RWPE2 (cell line): ENCODE data around the gene MAGOHB.
"Not testable (repeated sequence)": the region's sequence is repeated elsewhere in the genome, so short reads cannot be mapped to it uniquely, and the experiment has no call there.

Experiments
- ATAC-seq: fragments of 200-7000 bp; cut with Tn5 transposase; 3 replicates; pipeline ENCODE4 v1.9.1; 2021; ENCODE audit warnings: low read depth
- DNase-seq: peaks from one replicate; pipeline ENCODE4 v3.0.0-alpha.2; 2020; ENCODE audit warnings: low spot score
- H3K27ac ChIP-seq: fragments of 450-650 bp; 2 replicates; pipeline ENCODE4 v1.5.1; 2017; ENCODE audit warnings: mild to moderate bottlenecking; ENCODE audit not compliant: poor library complexity, severe bottlenecking
- H3K27me3 ChIP-seq: fragments of 250-450 bp; sonication (Bioruptor Pico); 2 replicates; pipeline ENCODE4 v1.5.1; 2021; ENCODE audit warnings: mild to moderate bottlenecking, moderate library complexity; ENCODE audit not compliant: insufficient read depth, poor library complexity, severe bottlenecking
- H3K36me3 ChIP-seq: fragments of 250-450 bp; sonication (Bioruptor Pico); 2 replicates; pipeline ENCODE4 v1.5.1; 2020; ENCODE audit warnings: low read depth, mild to moderate bottlenecking, moderate library complexity
- H3K4me1 ChIP-seq: fragments of 250-450 bp; sonication (Bioruptor Pico); 2 replicates; pipeline ENCODE4 v1.5.1; 2021; ENCODE audit warnings: mild to moderate bottlenecking, moderate library complexity; ENCODE audit not compliant: insufficient read depth, poor library complexity, severe bottlenecking
- H3K4me3 ChIP-seq: fragments of 250-450 bp; sonication (Bioruptor Pico); 2 replicates; pipeline ENCODE4 v1.5.1; 2021; ENCODE audit warnings: mild to moderate bottlenecking, moderate library complexity; ENCODE audit not compliant: severe bottlenecking
- H3K9me3 ChIP-seq: fragments of 250-450 bp; sonication (Bioruptor Pico); 2 replicates; pipeline ENCODE4 v1.5.1; 2021; ENCODE audit warnings: mild to moderate bottlenecking, moderate library complexity; ENCODE audit not compliant: severe bottlenecking
- TF ChIP-seq, protein P1 (sequence below): fragments of 450-650 bp; IDR thresholded peaks from one replicate; pipeline ENCODE4 v1.5.1; 2017; ENCODE audit warnings: mild to moderate bottlenecking, moderate library complexity; ENCODE audit not compliant: poor library complexity, severe bottlenecking

The MAGOHB gene

DNA sequence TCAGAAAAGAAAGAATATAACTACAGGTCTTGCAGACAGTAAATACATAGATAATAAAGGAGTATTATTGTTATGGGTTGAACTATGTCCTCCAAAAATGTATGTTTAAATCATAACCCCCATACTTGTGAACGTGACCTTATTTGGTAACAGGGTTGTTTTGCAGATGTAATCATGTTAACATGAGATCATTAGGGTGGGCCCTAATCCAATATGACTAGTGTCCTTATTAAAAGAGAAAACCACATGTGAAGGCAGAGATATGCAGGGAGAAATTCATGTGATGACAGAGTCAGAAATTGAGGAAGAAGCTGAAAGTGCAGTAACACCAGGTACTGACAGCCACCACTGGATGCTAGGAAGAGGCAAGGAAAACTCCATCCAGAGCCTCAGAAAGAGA is 29.0 kb downstream of the MAGOHB start:
- ATAC-seq (no peak), DNase-seq (no peak)
- Histone ChIP-seq H3K4me3 (no peak overlapping the region), H3K4me1 (no peaks in the 10 kb centered on the region), H3K36me3 (no peaks in the 10 kb centered on the region), H3K9me3 (no peaks in the 10 kb centered on the region), H3K27me3 (no peaks in the 10 kb centered on the region), H3K27ac (no peak overlapping the region)
- TF ChIP-seq, protein P1, sequence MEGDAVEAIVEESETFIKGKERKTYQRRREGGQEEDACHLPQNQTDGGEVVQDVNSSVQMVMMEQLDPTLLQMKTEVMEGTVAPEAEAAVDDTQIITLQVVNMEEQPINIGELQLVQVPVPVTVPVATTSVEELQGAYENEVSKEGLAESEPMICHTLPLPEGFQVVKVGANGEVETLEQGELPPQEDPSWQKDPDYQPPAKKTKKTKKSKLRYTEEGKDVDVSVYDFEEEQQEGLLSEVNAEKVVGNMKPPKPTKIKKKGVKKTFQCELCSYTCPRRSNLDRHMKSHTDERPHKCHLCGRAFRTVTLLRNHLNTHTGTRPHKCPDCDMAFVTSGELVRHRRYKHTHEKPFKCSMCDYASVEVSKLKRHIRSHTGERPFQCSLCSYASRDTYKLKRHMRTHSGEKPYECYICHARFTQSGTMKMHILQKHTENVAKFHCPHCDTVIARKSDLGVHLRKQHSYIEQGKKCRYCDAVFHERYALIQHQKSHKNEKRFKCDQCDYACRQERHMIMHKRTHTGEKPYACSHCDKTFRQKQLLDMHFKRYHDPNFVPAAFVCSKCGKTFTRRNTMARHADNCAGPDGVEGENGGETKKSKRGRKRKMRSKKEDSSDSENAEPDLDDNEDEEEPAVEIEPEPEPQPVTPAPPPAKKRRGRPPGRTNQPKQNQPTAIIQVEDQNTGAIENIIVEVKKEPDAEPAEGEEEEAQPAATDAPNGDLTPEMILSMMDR = no peak

DNA sequence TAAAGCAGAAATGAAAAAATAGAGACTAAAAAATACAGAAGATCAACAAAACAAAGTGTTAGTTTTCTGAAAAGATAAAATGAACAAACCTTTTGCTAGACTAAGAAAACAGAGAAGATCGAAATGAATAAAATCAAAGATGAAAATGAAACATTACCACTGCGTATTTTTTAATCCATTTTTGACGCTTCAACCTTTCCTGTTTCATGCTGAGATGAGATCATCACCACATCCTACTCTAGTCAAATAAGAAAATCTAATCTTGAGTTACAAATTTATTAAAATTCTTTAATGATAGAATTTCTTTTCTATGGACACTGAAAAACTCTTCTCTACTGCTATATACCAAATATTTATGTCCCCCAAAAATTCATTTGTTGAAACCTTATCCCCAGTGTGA is 30.7 kb downstream of the MAGOHB start:
- H3K4me3 ChIP-seq = no peak overlapping the region
- TF ChIP-seq, protein P1 = no peak
- DNase-seq = no peak
- H3K36me3 ChIP-seq = no peaks in the 10 kb centered on the region
- no peaks in the 10 kb centered on the region for H3K4me1 ChIP-seq
- H3K9me3 ChIP-seq = no peaks in the 10 kb centered on the region
- ATAC-seq = no peak
- H3K27me3 ChIP-seq = no peaks in the 10 kb centered on the region
- no peak overlapping the region for H3K27ac ChIP-seq

DNA sequence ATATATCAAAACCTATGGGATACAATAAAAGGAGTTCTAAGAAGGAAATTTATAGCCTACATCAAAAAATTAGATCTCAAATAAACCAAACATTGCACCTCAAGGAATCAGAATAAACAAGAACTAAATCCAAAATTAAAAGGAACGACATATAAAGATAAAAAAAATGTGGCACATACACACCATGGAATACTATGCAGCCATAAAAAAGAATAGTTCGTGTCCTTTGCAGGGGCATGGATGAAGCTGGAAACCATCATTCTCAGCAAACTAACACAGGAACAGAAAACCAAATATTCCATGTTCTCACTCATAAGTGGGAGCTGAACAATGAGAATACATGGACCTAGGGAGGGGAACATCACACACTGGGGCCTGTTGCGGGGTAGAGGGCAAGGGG is 31.3 kb downstream of the MAGOHB start:
- ATAC-seq, H3K9me3 ChIP-seq, H3K36me3 ChIP-seq, H3K27me3 ChIP-seq, H3K4me1 ChIP-seq, H3K4me3 ChIP-seq, H3K27ac ChIP-seq, DNase-seq: not testable (repeated sequence)

DNA sequence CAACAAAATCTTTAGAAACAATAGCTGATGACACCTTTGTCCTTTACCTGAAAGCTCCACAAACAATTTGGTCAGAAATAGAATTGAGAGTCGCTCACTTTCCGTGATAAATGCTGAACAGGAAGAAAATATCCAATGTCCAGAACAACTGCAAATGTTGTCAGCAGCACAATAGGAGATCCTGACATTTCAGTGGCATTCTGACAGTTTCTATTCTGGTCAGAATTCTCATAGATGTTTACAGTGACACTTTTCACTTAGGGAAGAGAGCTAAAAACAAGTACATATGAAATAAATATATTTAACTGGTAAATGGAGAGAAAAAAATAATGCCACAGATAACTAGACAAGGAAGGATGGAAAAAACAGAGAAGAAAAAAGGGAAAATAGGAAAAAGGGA is 39.1 kb downstream of the MAGOHB start:
- Histone ChIP-seq H3K27me3 (no peaks in the 10 kb centered on the region), H3K27ac (no peak overlapping the region), H3K36me3 (no peaks in the 10 kb centered on the region), H3K4me1 (no peaks in the 10 kb centered on the region), H3K4me3 (no peak overlapping the region), H3K9me3 (no peaks in the 10 kb centered on the region)
- no peak for DNase-seq
- TF ChIP-seq, protein P1 = no peak
- no peak for ATAC-seq

DNA sequence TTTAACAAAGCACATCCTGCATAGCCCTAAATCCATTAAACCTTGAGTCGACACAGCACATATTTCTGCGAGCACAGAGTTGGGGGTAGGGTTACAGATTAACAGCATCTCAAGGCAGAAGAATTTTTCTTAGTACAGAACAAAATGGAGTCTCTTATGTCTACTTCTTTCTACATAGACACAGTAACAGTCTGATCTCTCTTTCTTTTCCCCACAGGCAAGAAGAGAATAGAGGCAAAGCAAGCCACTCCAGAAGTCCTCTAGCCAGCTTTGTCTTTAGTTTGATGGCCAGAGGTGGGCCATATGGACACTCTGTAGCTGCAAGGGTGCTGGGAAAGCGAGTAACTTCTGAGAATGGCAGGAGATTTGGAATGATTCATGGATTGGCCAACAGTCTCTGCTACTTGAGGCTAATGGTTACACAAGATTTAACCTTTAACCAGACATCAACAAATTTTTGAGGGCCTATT is 41.4 kb downstream of the MAGOHB start:
- not testable (repeated sequence) for H3K9me3 ChIP-seq, H3K36me3 ChIP-seq, H3K4me1 ChIP-seq, H3K27ac ChIP-seq, H3K27me3 ChIP-seq, ATAC-seq, H3K4me3 ChIP-seq, DNase-seq

DNA sequence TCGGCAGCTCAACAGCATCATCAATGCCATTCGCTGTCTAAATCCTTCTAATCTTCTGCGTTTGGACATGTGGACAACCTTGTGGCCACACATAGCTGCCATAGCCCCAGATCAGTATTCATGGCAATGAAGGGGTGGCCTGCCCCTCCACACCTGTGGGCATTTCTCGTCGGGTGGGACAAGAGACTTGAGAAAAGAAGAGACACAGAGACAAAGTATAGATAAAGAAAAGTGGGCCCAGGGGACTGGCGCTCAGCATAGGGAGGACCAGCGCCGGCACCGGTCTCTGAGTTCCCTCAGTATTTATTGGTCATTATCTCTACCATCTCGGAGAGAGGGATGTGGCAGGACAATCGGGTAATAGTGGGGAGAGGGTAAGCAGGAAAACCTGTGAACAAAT is 42.3 kb downstream of the MAGOHB start:
- DNase-seq (no peak), ATAC-seq (no peak)
- no peaks in the 10 kb centered on the region for H3K9me3 ChIP-seq
- H3K36me3 ChIP-seq = no peaks in the 10 kb centered on the region
- no peak overlapping the region for H3K4me3 ChIP-seq
- H3K27me3 ChIP-seq = no peaks in the 10 kb centered on the region
- no peak overlapping the region for H3K27ac ChIP-seq
- TF ChIP-seq, protein P1 = no peak
- no peaks in the 10 kb centered on the region for H3K4me1 ChIP-seq
